Activated CD4-positive, alpha-beta T cell treated with anti-CD3 and anti-CD28 coated beads, Interleukin-2, amount 50 U/mL, for 24 hours (primary cell): Measurements from ENCODE around the gene INPP5A.

ENCODE experiments used
- DNase-seq, 2 donors: peaks; one replicate each; pipeline ENCODE4 v3.0.0-alpha.2; 2020; ENCODE audit warnings: low read depth in 1 of 2, low spot score in 1 of 2

The INPP5A gene

GRCh38 chr10:132517951-132518521, 19.6 kb upstream of the INPP5A start:
- no peak for DNase-seq

GRCh38 chr10:132518572-132519381, 18.8 kb upstream of the INPP5A start:
- DNase-seq: no peak

- DNase-seq: no peak
Observed at GRCh38 chr10:132519382-132520176, 18.0 kb upstream of the INPP5A start.

GRCh38 chr10:132520177-132520811, 17.3 kb upstream of the INPP5A start:
- no peak for DNase-seq

- DNase-seq: no peak
Observed at GRCh38 chr10:132521041-132521465, 16.5 kb upstream of the INPP5A start.

- DNase-seq: no peak
Observed at GRCh38 chr10:132521466-132522102, 16.0 kb upstream of the INPP5A start.

- no peak for DNase-seq
Observed at GRCh38 chr10:132522521-132523411, 14.8 kb upstream of the INPP5A start.

- no peak for DNase-seq
Observed at GRCh38 chr10:132523561-132524442, 13.8 kb upstream of the INPP5A start.

- no peak for DNase-seq
Observed at GRCh38 chr10:132524443-132525285, 12.9 kb upstream of the INPP5A start.

GRCh38 chr10:132526676-132527075, 10.9 kb upstream of the INPP5A start:
- DNase-seq: no peak

- no peak for DNase-seq
Observed at GRCh38 chr10:132527339-132528063, 10.1 kb upstream of the INPP5A start.

- DNase-seq: no peak
Observed at GRCh38 chr10:132528064-132528691, 9.4 kb upstream of the INPP5A start.

- no peak for DNase-seq
Observed at GRCh38 chr10:132532179-132532578, 5.4 kb upstream of the INPP5A start.

- no peak for DNase-seq
Observed at GRCh38 chr10:132532749-132533560, 4.6 kb upstream of the INPP5A start.

- DNase-seq: no peak
Observed at GRCh38 chr10:132533571-132534260, 3.9 kb upstream of the INPP5A start.
